OCI-LY7 (cell line): ENCODE measurements around the gene HSPBP1.

Experiments used
- CTCF ChIP-seq: fragments of 200-600 bp; sonication (generic); conservative IDR thresholded peaks from 2 replicates; pipeline ENCODE4 v1.5.1; 2014; ENCODE audit warnings: mild to moderate bottlenecking, antibody characterized with exemption, low read length, moderate library complexity, mixed read lengths
- EZH2phosphoT487 ChIP-seq: fragments of 200-600 bp; sonication (generic); IDR thresholded peaks from 2 replicates; pipeline ENCODE4 v1.6.1; 2018; ENCODE audit warnings: low read depth, borderline replicate concordance, mild to moderate bottlenecking, mixed run types, antibody characterized with exemption, low read length, moderate library complexity, mixed read lengths

- no peak for TF ChIP-seq CTCF
- TF ChIP-seq EZH2phosphoT487, result no peak
Measured at GRCh38 chr19:55305983-55306562, 26.2 kb upstream of the HSPBP1 start.
